ENCODE measurements around the gene UBE2K. TPM values are rescaled to one million over a fixed set of nuclear protein-coding genes. Genes with fewer than 3 reads are reported as not detected.

UBE2K gene
- total RNA-seq, 3 donors from 2014 or later: 82.0 to 89.0 (median 86.7) TPM

Other genes starting within 250 kb of the UBE2K start
- gene RPL9, start 239.2 kb upstream of the UBE2K start, total RNA-seq: 1,000 to 10,000 TPM in 2 of 3 donors, 100 to 1,000 TPM in 1; 771 to 1,260 (median 1,019) TPM
- 10 to 100 TPM; 16.5 to 30.1 (median 22.4) TPM for gene LIAS, start 239.1 kb upstream of the UBE2K start, total RNA-seq
- 100 to 1,000 TPM; 148 to 352 (median 263) TPM for gene UGDH, start 170.7 kb upstream of the UBE2K start, total RNA-seq
- gene SMIM14, start 59.3 kb upstream of the UBE2K start, total RNA-seq: 100 to 1,000 TPM in 2 of 3 donors, 10 to 100 TPM in 1; 69.5 to 142 (median 123) TPM

Measured in mucosa of descending colon (tissue), 3 donors.